22Rv1 (cell line): ENCODE results near the gene L2HGDH.

Source experiments
- CTCF ChIP-seq: fragments of 450-650 bp; IDR thresholded peaks from 2 replicates; pipeline ENCODE4 v1.5.1; 2017; ENCODE audit warnings: mild to moderate bottlenecking
- ZFX ChIP-seq: fragments of 450-650 bp; IDR thresholded peaks from 2 replicates; pipeline ENCODE4 v1.6.1; 2017; ENCODE audit warnings: antibody characterized with exemption, borderline replicate concordance

DNA sequence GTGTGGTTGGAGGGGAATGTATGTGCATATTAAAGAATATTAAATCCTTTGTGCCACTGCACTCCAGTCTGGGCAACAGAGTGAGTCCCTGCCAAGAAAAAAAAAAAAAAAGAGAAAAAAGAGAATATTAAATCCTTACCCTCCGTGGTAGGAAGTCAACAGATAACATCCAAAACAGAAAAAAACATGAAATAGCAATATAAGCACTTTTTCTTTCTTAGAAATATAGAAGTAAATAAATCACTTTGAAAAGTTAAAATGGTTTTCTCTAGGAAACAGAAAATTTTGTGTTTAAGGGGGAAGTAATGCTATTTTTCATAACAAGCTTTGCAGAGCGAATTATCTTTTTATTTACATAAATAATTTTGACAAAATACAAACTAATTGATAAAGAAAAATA is 98.2 kb downstream of the L2HGDH start:
- TF ChIP-seq CTCF (no peak), ZFX (no peak)
